Mesenchymal stem cell (in vitro differentiated cells and primary cell): ENCODE data around the gene CDH4.

Experiments
- DNase-seq: peaks from one replicate; pipeline ENCODE4 v3.0.0-alpha.2; 2013
- H2AFZ ChIP-seq: one replicate; pipeline ENCODE4 v1.6.1; 2013; ENCODE audit warnings: low read depth, mild to moderate bottlenecking, control low read depth, inconsistent platforms, low read length, moderate library complexity
- H2AK5ac ChIP-seq: 2 replicates; pipeline ENCODE4 v1.6.1; 2013; ENCODE audit warnings: low read length, moderate library complexity, mild to moderate bottlenecking, inconsistent platforms; ENCODE audit not compliant: severe bottlenecking
- H2BK120ac ChIP-seq: one replicate; pipeline ENCODE4 v1.6.1; 2013; ENCODE audit warnings: low read depth, mild to moderate bottlenecking, inconsistent platforms, low read length, moderate library complexity
- H2BK12ac ChIP-seq, 2 experiments: one replicate each; pipeline ENCODE4 v1.6.1; 2013; ENCODE audit warnings: inconsistent platforms in 2 of 2, low read length in 2 of 2, mild to moderate bottlenecking in 2 of 2, moderate library complexity in 2 of 2, control low read depth in 1 of 2
- H2BK15ac ChIP-seq: one replicate; pipeline ENCODE4 v1.6.1; 2013; ENCODE audit warnings: mild to moderate bottlenecking, low read depth, inconsistent platforms; ENCODE audit not compliant: poor library complexity, severe bottlenecking
- H2BK5ac ChIP-seq: 2 replicates; pipeline ENCODE4 v1.6.1; 2013; ENCODE audit warnings: low read depth, mild to moderate bottlenecking, low read length, control low read depth, inconsistent platforms; ENCODE audit not compliant: poor library complexity, severe bottlenecking
- H3K14ac ChIP-seq, 2 experiments: one replicate each; pipeline ENCODE4 v1.6.1; 2013; ENCODE audit warnings: inconsistent platforms in 2 of 2, low read length in 2 of 2, control low read depth in 1 of 2, mild to moderate bottlenecking in 1 of 2, moderate library complexity in 1 of 2
- H3K18ac ChIP-seq, 2 experiments: one replicate each; pipeline ENCODE4 v1.6.1; 2013; ENCODE audit warnings: inconsistent platforms in 2 of 2, low read length in 2 of 2, control low read depth in 1 of 2, low read depth in 1 of 2, mild to moderate bottlenecking in 1 of 2
- H3K23ac ChIP-seq, 2 experiments: one replicate each; pipeline ENCODE4 v1.6.1; 2013; ENCODE audit warnings: inconsistent platforms in 2 of 2, low read length in 2 of 2, mild to moderate bottlenecking in 2 of 2, moderate library complexity in 2 of 2, control low read depth in 1 of 2
- H3K27ac ChIP-seq: 2 replicates; pipeline ENCODE4 v1.5.1; 2013; ENCODE audit warnings: mild to moderate bottlenecking, moderate library complexity, low read length, control low read depth, inconsistent platforms; ENCODE audit not compliant: poor library complexity, severe bottlenecking
- H3K27me3 ChIP-seq, 2 experiments: 2 replicates each; pipeline versions ENCODE4 v1.6.1 to v1.7.0; 2013; ENCODE audit warnings: low read length in 2 of 2, mild to moderate bottlenecking in 2 of 2, moderate library complexity in 2 of 2, control low read depth in 1 of 2, inconsistent platforms in 1 of 2; ENCODE audit not compliant: control insufficient read depth in 1 of 2, insufficient read depth in 1 of 2
- H3K36me3 ChIP-seq, 2 experiments: 2 replicates each; pipeline versions ENCODE4 v1.6.1 to v1.7.0; 2013; ENCODE audit warnings: low read length in 2 of 2, control low read depth in 1 of 2, inconsistent platforms in 1 of 2, low read depth in 1 of 2, mild to moderate bottlenecking in 1 of 2; ENCODE audit not compliant: insufficient read depth in 2 of 2, control insufficient read depth in 1 of 2
- H3K4ac ChIP-seq, 2 experiments: one replicate each; pipeline ENCODE4 v1.6.1; 2013; ENCODE audit warnings: inconsistent platforms in 2 of 2, low read length in 2 of 2, mild to moderate bottlenecking in 2 of 2, moderate library complexity in 2 of 2, control low read depth in 1 of 2, low read depth in 1 of 2
- H3K4me1 ChIP-seq: 2 replicates; pipeline ENCODE4 v1.6.1; 2013; ENCODE audit warnings: low read depth, low read length, control low read depth; ENCODE audit not compliant: control insufficient read depth, insufficient read depth
- H3K4me2 ChIP-seq: 2 replicates; pipeline ENCODE4 v1.6.1; 2013; ENCODE audit warnings: low read length, mild to moderate bottlenecking, inconsistent platforms; ENCODE audit not compliant: poor library complexity, severe bottlenecking
- H3K4me3 ChIP-seq, 2 experiments: 2 replicates each; pipeline versions ENCODE4 v1.5.1 to v1.7.0; 2013; ENCODE audit warnings: low read length in 2 of 2, mild to moderate bottlenecking in 2 of 2, control low read depth in 1 of 2, low read depth in 1 of 2; ENCODE audit not compliant: insufficient read depth in 1 of 2
- H3K79me1 ChIP-seq: replicated peaks from 2 replicates; pipeline ENCODE4 v1.6.1; 2013; ENCODE audit warnings: mild to moderate bottlenecking, control low read depth, low read length, inconsistent platforms; ENCODE audit not compliant: poor library complexity, severe bottlenecking
- H3K9ac ChIP-seq: 2 replicates; pipeline ENCODE4 v1.7.0; 2013; ENCODE audit warnings: mild to moderate bottlenecking, low read length, moderate library complexity
- H3K9me3 ChIP-seq: 2 replicates; pipeline ENCODE4 v1.7.0; 2013; ENCODE audit warnings: mild to moderate bottlenecking, low read length; ENCODE audit not compliant: control insufficient read depth
- H4K8ac ChIP-seq: one replicate; pipeline ENCODE4 v1.6.1; 2013; ENCODE audit warnings: inconsistent platforms, mild to moderate bottlenecking, low read length, moderate library complexity
- H4K91ac ChIP-seq: one replicate; pipeline ENCODE4 v1.6.1; 2013; ENCODE audit warnings: mild to moderate bottlenecking, low read length, inconsistent platforms
- WGBS: methylation state at CpG from one replicate; pipeline ENCODE4 v1.1.7; 2013; ENCODE audit warnings: mixed read lengths; 5-methylcytosine and 5-hydroxymethylcytosine counted together

The CDH4 gene

DNA sequence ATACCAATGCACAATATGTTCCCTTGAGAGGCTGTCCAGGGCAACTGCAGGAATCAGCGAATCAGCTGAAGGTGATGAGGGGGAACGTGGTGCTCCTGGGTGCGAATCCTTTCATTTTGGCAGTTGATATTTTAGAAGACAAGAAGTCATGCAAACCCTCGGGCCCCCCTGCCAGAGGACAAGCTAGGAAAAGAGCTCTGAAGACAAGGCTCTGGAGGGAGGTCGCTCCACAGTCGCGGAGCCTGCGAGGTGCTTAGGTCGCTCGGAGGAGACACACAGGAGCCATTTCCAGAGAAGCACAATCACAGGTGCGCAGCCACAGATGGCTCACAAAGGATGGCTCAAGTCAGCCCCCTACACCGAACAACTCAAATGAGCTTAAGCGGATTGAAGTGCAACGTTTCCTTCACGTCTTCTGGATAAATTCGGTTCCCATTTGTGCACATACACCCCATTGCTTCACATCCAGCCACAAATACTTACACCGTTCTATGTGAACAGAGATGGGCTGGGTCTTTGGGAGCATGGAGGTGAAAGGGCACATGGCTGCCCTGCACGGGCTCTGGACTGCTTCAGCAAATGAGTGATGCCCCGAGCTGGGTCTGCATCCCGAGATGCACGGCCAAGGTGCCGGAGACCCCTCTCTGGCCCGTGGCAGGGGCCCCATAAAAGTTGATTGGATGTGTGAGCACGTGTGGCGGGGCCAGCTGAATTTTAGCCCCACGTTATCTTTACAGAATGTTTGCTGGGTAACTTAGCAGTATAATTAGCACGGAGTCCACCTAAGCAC is 527.3 kb downstream of the CDH4 start:
- Histone ChIP-seq H3K4me2 (no peak overlapping the region), H2BK5ac (no peak overlapping the region), H4K8ac (no peak overlapping the region), H3K18ac (no peak overlapping the region), H3K23ac (no peak overlapping the region), H3K9ac (no peak overlapping the region), H2AK5ac (no peak overlapping the region), H2BK12ac (no peak overlapping the region), H3K4ac (no peak overlapping the region), H2BK15ac (no peak overlapping the region), H2AFZ (no peak overlapping the region), H3K27ac (no peak overlapping the region), H3K4me1 (peaks cover 2% of the 10 kb centered on the region), H2BK120ac (no peak overlapping the region), H3K4me3 (no peak overlapping the region), H3K9me3 (peaks cover 22% of the 10 kb centered on the region), H3K79me1 (no peaks in the 10 kb centered on the region), H3K36me3 (peaks cover 0 to 3% of the 10 kb centered on the region in 2 experiments), H4K91ac (no peak overlapping the region), H3K14ac (no peak overlapping the region), H3K27me3 (no peaks in the 10 kb centered on the region)
- no peak for DNase-seq
- WGBS: 90% methylated on average over 27 of the region's 27 CpGs

- no peak overlapping the region for H2BK5ac ChIP-seq
- H2BK12ac ChIP-seq: no peak overlapping the region
- no peak overlapping the region for H3K4me2 ChIP-seq
- no peak overlapping the region for H3K27ac ChIP-seq
- H4K8ac ChIP-seq: no peak overlapping the region
- WGBS: 89% methylated on average over 7 of the region's 7 CpGs
- no peaks in the 10 kb centered on the region for H3K79me1 ChIP-seq
- H2AK5ac ChIP-seq: no peak overlapping the region
- no peak overlapping the region for H3K4ac ChIP-seq
- no peak overlapping the region for H3K14ac ChIP-seq
- H3K9ac ChIP-seq: no peak overlapping the region
- H3K27me3 ChIP-seq: no peaks in the 10 kb centered on the region
- no peak overlapping the region for H4K91ac ChIP-seq
- H2AFZ ChIP-seq: no peak overlapping the region
- peaks cover 2% of the 10 kb centered on the region for H3K4me1 ChIP-seq
- H3K36me3 ChIP-seq: peaks cover 0 to 3% of the 10 kb centered on the region in 2 experiments
- no peak overlapping the region for H3K4me3 ChIP-seq
- no peak overlapping the region for H2BK15ac ChIP-seq
- no peak for DNase-seq
- H3K23ac ChIP-seq: no peak overlapping the region
- H2BK120ac ChIP-seq: no peak overlapping the region
- peaks cover 22% of the 10 kb centered on the region for H3K9me3 ChIP-seq
- no peak overlapping the region for H3K18ac ChIP-seq
These were observed 528.0 kb downstream of the CDH4 start for GRCh38 chr20:61780066-61780465.

GRCh38 chr20:61784801-61785566 is 532.9 kb downstream of the CDH4 start:
- Histone ChIP-seq H3K14ac (no peak overlapping the region), H2BK5ac (no peak overlapping the region), H3K9ac (no peak overlapping the region), H3K18ac (peak overlapping the region in 1 of 2 experiments; percentile 11), H3K4ac (no peak overlapping the region), H3K79me1 (no peaks in the 10 kb centered on the region), H2BK12ac (no peak overlapping the region), H4K8ac (no peak overlapping the region), H3K9me3 (peaks cover 22% of the 10 kb centered on the region), H3K4me3 (no peak overlapping the region), H4K91ac (no peak overlapping the region), H3K27me3 (peaks cover 5 to 17% of the 10 kb centered on the region in 2 experiments), H2BK120ac (no peak overlapping the region), H3K23ac (no peak overlapping the region), H3K27ac (no peak overlapping the region), H2AK5ac (no peak overlapping the region), H3K4me1 (peaks cover 4% of the 10 kb centered on the region), H2BK15ac (no peak overlapping the region), H2AFZ (no peak overlapping the region), H3K4me2 (no peak overlapping the region), H3K36me3 (no peaks in the 10 kb centered on the region)
- DNase-seq: no peak
- 89% methylated on average over 18 of the region's 18 CpGs for WGBS

GRCh38 chr20:61785567-61785816 is 533.4 kb downstream of the CDH4 start:
- WGBS: 96% methylated on average over 1 of the region's 1 CpG
- no peak overlapping the region for H4K8ac ChIP-seq
- H3K18ac ChIP-seq: no peak overlapping the region
- H2AK5ac ChIP-seq: no peak overlapping the region
- H2AFZ ChIP-seq: no peak overlapping the region
- no peak overlapping the region for H3K4ac ChIP-seq
- no peak overlapping the region for H2BK120ac ChIP-seq
- H3K36me3 ChIP-seq: no peaks in the 10 kb centered on the region
- H3K4me3 ChIP-seq: no peak overlapping the region
- peaks cover 20% of the 10 kb centered on the region for H3K9me3 ChIP-seq
- H3K79me1 ChIP-seq: no peaks in the 10 kb centered on the region
- no peak overlapping the region for H2BK5ac ChIP-seq
- H2BK15ac ChIP-seq: no peak overlapping the region
- no peak for DNase-seq
- peaks cover 4% of the 10 kb centered on the region for H3K4me1 ChIP-seq
- no peak overlapping the region for H2BK12ac ChIP-seq
- H4K91ac ChIP-seq: no peak overlapping the region
- H3K27ac ChIP-seq: no peak overlapping the region
- peaks cover 5 to 17% of the 10 kb centered on the region in 2 experiments for H3K27me3 ChIP-seq
- no peak overlapping the region for H3K14ac ChIP-seq
- no peak overlapping the region for H3K9ac ChIP-seq
- no peak overlapping the region for H3K23ac ChIP-seq
- no peak overlapping the region for H3K4me2 ChIP-seq
